Suppressor macrophage treated with lipopolysaccharide for 1 hour (primary cell): ENCODE data around the gene BATF3.
"Not testable (repeated sequence)": the region's sequence is repeated elsewhere in the genome, so short reads cannot be mapped to it uniquely, and the experiment has no call there.

Experiments used
- DNase-seq, 3 donors: peaks; one replicate each; pipeline ENCODE4 v3.0.0-alpha.2; 2020 to 2022

Gene BATF3

DNA sequence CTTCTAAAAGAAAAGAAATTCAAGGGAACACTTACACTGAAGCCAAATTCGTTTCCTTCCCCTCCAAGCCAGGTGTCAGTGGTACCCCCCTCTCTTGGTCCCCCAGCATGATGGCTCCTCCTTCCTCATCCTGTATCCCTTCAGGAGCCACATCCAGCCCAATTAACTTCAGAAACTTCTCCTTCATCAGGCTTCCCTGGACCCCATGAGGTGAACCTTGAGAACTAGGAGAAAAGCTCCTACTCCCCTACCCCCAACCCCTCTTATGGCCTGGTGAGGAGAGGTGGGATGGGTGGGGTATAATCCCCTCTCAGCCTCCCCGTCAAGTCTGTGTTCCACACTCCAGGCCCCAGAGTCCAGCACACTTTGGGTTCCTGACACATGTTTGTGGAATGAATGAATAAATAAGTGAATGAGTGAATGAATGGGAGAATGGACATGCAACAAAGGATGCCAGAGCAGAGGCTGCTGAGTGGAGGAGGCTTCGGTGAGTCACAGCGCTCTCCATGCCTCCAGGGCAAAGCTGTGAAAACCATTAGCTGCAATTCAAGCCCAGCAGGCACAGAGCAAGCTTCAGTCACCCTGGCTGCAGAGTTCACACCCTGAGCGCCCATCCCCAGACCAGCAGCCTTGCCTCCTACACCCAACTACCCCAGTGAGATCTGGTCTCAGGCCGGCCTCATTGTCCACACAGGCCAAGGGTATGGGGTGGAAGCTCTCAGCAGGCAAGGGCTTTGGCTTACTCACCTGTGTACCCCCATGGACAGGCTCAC, 43.8 kb downstream of the BATF3 start:
- DNase-seq: no peak

DNA sequence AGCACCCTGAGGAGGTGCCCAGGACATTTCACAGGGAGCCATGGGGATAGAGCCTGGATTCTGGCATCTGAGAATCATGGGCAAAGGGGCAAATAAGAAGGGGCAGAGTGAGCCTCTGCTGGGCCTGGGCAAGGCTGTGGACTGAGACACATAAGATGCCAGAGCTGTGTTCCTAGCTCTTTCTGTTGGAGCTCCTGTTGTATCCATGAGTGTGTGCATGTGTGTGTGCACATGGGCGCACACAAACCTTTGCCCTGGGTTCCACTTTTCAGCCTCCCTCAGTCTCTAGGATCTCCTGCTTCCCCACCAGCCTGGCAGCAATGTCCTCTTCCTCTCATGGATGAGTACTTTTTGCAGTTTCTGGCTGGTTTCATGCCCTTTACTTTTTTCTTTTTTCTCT, 47.0 kb downstream of the BATF3 start:
- no peak for DNase-seq

DNA sequence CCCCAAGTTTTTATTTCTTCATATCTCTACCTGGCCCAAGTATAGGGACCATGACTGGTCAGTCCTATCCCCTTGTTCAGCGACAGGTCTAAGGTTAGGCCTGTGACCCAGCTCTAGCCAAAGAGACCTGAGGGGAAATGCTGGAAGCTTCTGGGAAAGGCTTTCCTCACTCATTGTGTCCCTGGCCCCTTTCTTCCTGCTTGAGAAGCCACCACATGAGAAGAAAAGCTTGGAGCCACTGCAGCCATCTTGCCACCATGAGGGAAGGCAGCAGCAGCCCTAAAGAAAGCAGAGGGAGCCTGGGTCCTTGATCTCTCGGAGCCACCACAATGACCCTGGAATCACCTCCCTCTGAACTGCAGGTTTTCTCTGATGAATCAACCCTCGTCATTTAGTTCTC, 47.7 kb downstream of the BATF3 start:
- DNase-seq: no peak

DNA sequence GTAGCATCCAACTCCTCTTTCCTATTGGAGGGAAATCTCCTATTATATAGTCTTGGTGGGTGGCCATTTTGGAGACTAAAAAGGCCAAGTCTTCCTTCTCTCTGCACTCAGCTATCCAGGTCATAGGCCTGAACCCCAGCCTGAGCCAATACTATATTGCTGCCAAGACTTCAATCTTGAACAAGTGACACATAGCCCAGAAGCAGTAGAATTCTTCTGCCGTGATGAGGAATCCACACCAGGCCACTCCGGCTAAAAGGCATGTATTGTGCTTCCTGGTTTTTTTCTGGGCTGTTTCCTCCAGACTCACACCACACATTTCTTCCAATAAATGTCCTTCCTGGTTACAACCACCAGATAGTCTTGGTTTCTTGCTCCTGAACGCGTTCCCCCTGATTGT, 48.1 kb downstream of the BATF3 start:
- DNase-seq: no peak

DNA sequence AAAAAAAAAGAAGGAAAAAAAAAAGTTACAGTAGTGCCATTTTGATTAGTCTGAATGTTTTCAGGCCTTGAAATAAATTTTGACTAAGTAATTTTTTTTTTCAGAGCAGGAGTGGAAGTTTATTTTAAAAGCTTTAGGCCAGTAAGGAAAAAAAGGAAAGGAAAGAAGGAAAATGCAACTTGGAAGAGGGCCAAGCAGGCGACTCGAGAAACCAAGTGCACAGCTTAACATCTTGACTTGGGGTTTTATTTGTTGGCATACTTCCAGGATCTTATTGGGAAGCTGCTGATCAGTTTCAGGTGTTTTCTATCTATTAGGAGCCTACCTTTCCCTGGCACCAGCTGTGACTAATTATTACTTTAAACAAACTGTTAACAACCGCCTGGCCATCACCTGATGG, 49.4 kb downstream of the BATF3 start:
- DNase-seq: peak; percentile 27 to 58 (median 31)

DNA sequence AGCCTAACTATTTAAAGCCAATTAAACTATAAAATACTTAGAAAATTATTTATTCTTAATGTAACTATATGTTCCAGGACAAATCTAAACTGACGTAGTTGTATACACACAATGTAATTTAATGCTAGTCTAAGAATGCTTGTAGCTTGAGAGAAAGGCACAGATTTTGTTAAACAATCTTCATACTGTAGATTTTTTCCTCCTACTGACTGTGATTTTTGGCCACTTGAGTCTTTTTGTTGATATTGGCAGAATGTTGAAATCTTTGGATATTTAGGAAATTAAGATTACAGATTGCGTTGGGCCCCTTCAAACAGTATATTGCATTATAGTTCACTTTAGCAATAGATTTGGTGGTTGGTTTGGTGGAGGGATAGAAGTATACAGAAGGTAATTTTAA, 50.6 kb downstream of the BATF3 start:
- DNase-seq: no peak

DNA sequence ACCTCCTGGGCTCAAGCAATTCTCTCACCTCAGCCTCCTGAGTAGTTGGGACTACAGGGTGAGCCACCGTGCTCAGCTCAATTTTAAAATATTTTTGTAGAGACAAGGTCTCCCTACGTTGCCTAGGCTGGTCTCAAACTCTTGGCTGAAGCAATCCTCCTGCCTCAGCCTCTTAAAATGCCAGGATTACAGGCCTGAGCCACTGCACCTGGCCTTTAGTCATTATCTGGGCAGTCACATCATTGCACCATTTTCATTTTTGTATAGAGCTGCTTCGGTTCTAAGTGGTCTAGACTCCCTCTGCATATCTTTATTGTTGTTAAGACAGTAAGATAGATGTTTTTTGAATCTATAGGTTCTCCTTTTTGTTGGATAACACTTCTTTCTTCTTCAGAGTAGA, 51.2 kb downstream of the BATF3 start:
- DNase-seq: no peak

DNA sequence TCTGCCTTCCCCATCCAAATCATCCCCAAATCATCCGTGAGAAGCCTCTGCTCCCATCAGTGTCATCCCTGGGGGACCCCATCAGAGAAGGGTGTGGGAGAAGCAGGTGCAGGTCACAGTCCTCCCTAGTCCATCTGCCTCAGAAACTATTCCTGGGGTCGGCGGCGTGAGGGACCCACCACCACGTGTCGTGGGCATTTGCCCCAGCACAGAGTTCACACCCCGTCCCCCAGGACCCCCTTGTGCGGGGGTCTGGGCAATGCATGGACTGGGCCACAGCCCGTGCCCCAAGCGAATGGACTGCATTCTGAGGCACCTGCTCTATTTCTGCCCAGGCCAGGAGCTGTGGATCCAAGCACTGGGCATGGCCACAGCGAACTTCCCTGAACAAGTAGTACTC, 52.6 kb downstream of the BATF3 start:
- no peak for DNase-seq

DNA sequence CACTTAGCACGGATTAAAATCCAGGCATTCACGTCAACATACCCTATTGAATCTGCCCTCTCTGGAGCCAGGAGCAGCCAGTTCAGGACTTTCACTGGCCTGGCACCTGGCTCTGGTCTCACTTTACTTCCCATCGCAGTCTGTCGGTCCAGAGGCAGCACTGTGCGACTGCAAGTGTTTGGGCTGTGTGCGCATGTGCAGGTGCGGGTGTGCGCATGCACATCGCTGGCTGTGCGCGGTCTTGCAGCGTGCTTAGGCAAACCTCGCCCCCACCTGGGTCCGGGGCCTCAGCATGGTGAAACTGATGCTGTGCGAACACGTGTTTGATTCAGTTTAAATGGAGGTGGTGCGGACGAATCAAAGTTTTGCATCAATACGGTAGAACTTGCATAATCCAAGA, 53.1 kb downstream of the BATF3 start:
- DNase-seq: no peak

DNA sequence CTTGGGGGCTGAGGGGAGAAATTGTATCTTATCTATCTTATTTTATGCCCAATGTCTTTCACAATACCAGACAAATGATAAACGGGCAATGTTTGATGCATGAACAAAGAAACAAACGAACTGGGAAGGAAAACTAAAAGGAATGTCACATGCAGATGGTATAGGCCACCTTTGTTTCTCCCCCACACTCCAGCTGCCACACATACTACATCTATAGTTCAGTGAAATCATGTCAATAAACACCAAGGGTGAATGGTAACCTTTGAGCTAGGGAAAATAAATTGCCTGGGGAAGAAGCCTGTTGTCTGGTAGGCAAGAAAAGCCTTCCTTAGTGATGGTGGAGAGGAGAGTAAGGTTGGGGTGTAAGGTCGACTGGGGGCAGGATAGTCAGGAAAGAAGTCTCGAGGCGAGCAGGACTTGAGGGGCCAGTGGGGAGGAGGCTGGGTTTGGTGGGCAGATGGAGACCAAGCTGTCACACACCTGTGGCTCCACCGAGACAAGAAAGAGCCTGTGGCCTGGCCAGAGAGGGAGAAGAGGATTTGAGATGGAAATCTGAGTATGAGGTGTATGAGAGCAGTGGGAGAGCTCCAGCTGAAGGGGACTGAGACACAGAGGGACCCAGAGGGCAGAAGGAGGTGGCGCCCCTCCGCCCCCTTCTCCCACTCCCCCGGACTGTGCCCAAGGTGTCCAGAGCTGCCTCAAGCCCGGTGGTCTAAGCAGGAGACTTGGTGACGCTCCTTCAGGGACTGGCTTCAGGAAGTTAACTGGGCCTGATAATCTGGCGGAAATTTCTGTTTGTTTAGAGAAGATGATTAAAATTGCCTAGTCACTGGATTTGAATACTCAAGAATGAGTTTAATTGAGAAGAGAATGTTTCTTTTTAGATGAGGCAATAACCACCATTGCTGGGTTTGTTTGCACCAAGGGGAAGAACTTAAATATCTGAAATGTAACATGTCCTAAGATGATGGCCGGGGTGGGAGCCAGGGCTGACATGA, 53.8 kb downstream of the BATF3 start:
- DNase-seq: no peak

DNA sequence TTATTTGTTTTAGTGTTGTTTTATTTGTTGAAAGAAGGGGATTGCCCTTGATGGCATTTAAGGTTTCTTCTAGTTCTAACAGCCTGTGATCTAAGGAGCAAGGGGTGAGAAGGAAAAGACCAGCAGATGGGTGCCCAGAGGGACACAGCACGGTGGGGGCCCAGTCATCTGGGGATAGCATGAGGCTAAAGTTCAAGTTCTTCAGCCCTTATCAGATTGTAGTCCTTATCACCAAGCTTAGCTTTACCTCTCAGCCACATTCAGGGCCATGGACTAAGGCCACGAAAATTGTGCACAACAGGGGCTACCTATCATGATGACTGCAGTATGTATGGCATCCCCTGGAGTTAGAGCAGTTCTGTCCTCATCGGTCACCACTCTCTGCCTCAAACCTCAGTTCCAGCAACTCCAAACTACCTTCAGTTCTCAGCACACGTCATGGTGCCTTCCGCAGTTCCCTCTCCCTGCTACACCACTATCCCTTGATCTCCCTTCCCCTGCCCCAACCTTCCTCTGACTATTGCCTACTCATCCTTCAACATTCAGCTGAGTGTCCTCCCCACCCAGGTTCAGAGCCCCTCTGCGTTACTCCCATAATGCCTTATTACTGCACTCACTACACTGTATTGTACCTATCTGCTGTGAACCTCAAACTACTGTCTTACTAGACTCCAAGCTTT, 54.6 kb downstream of the BATF3 start:
- DNase-seq: no peak

DNA sequence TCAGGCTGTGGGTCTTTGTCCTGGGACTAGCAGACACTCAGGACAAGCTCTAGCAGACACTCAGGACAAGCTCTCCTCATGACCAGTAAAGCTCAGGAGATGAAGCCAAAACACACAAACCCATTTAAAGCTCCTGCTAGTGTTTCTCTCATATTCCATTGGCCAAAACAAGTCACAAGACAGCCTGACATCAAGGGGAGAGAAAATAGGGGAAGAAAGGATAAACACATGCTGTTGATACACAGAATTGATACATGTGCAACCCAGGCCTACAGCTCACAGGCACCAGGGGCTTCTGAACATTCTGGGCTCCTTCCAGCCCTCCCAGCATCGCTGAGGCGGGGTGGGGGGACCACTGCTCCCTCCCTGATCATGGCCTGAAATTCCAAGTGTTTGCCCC, 55.8 kb downstream of the BATF3 start:
- DNase-seq: no peak

DNA sequence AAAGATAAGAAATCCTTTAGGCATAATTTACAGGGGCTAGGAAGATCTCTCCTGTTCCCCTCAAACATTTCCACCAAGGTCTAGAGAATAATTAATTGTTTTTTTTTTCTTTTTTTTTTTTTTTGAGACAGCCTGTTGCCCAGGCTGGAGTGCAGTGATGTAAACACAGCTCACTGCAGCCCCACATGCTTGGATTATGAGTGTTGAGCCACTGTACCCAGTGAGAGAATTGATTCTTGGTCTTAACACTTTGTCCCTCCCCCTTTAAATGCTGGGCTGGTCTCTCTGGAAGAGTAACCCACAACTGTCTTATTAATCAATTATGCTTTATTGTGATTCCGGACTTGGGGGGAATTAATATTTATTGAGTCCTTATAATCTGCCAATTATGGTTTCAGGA, 57.7 kb downstream of the BATF3 start:
- DNase-seq: no peak

DNA sequence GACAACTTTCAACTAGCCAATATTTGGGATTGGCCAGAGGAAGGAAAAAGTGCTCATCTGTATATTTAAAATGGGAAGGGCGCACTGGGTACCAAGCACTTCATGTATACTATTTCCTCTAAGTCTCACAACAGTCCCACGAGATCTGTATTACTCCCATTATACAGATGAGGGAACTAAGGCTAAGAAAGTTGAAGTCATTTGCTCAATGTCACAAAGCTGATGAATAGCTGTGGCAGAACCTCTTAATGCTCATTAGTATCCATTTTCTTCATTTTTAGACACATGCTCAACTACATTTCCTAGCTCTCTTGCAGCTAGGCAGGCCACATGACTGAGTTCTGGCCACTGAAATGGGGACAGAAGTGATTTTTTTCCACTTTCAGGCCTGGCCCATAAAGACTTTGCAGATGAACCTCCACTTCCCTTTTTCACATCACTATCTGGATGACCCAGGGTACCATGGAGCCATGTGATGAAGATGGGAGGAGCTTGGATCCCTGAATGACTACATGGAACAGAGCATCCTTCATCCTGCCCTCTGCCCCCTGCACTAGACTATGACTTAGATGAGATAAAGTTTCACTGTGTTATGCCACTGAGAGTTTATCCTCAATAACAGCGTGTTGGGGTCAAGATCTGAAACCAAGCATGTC, 59.3 kb downstream of the BATF3 start:
- no peak for DNase-seq

DNA sequence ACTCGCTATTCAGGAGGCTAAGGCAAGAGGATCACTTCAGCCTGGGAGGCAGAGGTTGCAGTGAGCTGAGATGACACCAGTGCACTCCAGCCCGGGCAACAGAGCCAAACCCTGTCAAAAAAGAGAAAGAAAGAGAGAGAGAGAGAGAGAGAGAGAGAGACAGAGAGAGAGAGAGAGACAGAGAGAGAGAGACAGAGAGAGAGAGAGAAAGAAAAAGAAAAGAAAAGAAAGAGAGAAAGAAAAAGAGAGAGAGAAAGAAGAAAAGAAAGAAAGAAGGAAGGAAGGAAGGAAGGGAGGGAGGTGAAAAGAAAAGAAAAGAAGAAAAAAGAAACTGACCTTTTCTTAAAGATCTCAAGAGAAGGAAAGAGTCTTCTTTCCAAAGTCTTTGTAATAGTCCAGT, 60.1 kb downstream of the BATF3 start:
- not testable (repeated sequence) for DNase-seq

DNA sequence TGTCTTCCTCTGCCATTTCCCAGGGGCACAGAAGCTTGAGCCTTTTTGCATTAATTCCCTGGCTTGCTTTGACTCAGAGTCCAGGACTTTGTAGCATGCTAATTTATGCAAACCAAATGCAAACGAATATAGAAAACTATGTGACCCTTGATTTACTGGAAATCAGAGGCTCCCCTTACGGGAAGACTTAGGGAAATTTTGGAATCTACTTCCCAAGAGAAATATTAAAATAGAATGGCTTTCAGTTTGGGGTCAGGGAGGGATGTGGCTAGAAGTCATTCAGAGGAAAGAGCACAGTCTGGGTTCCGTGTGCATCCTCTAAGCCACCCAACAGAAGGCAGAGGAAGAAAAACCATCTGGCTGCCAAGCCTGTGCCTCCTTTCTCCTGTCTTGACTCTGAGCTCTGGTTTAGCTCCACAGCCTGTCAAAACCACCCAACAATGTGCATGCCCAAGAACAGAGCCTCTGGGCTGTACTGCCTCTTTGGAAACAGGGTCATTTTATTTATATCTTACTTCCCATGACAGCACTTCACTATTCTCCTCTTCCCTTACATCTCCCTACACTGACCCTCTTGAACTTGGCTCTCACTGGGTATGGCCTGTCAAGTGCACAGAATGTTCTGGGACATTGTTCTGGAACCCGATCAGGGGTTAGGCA, 61.0 kb downstream of the BATF3 start:
- DNase-seq: peak in 2 of 3 donors; percentile 51 to 87

DNA sequence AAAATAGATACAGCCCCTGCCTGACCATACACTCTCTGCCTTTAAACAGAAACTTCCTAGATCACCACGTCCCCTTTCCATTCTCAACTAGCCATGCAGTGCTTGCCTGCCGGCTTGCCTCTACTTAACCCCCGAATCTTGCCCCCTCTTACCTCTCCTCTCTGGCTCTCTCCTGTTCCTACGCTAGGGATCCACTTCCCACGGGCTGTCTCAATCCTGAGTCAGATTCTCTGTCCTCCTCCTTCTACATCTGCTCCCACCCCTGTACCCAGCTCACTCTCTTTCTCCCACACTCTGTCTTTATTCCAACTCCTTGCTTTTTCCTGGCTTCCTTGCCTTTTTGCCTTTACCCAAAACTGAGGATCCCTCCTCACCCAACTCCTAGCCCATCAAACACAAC, 61.7 kb downstream of the BATF3 start:
- no peak for DNase-seq
